Hepatocyte (in vitro differentiated cells): ENCODE results near the gene CREBBP. TPM values are rescaled to one million over a fixed set of nuclear protein-coding genes. Genes with fewer than 3 reads are reported as not detected.

ENCODE experiments used
- DNase-seq: peaks from one replicate; pipeline ENCODE4 v3.0.0-alpha.2; 2016; ENCODE audit warnings: low spot score
- H2AFZ ChIP-seq: fragments of 200-600 bp; sonication (generic); 2 replicates; pipeline ENCODE4 v1.6.0; 2016; ENCODE audit warnings: antibody characterized with exemption, mild to moderate bottlenecking
- H3K27ac ChIP-seq: fragments of 200-600 bp; sonication (generic); 2 replicates; pipeline ENCODE4 v1.5.1; 2016; ENCODE audit warnings: mild to moderate bottlenecking
- H3K27me3 ChIP-seq: fragments of 200-600 bp; sonication (generic); 2 replicates; pipeline ENCODE4 v1.6.1; 2016
- H3K36me3 ChIP-seq: fragments of 200-600 bp; sonication (generic); replicated peaks from 2 replicates; pipeline ENCODE4 v1.5.1; 2016; ENCODE audit warnings: low read depth; ENCODE audit not compliant: insufficient read depth
- H3K4me1 ChIP-seq: fragments of 200-600 bp; sonication (generic); 2 replicates; pipeline ENCODE4 v1.5.1; 2016; ENCODE audit warnings: mild to moderate bottlenecking, moderate library complexity; ENCODE audit not compliant: insufficient read depth
- H3K4me2 ChIP-seq: fragments of 200-600 bp; sonication (generic); 2 replicates; pipeline ENCODE4 v1.6.0; 2016
- H3K4me3 ChIP-seq: fragments of 200-600 bp; sonication (generic); 2 replicates; pipeline ENCODE4 v1.5.1; 2016; ENCODE audit warnings: mild to moderate bottlenecking
- H3K79me2 ChIP-seq: fragments of 200-600 bp; sonication (generic); 2 replicates; pipeline ENCODE4 v1.6.0; 2017; ENCODE audit warnings: mild to moderate bottlenecking
- H3K9me2 ChIP-seq: fragments of 200-600 bp; sonication (generic); replicated peaks from 2 replicates; pipeline ENCODE4 v1.6.0; 2017; ENCODE audit warnings: mild to moderate bottlenecking; ENCODE audit not compliant: insufficient read depth
- H3K9me3 ChIP-seq: fragments of 200-600 bp; sonication (generic); 2 replicates; pipeline ENCODE4 v1.5.1; 2016; ENCODE audit warnings: low read depth, mild to moderate bottlenecking
- H4K20me1 ChIP-seq: fragments of 200-600 bp; sonication (generic); 2 replicates; pipeline ENCODE4 v1.6.0; 2016; ENCODE audit warnings: mild to moderate bottlenecking; ENCODE audit not compliant: insufficient read depth, poor library complexity, severe bottlenecking
- EZH2 ChIP-seq: fragments of 200-600 bp; sonication (generic); IDR thresholded peaks from 2 replicates; pipeline ENCODE4 v1.6.1; 2016; ENCODE audit warnings: antibody characterized with exemption, mild to moderate bottlenecking, borderline replicate concordance
- EZH2phosphoT487 ChIP-seq: fragments of 200-600 bp; sonication (generic); IDR thresholded peaks from one replicate; pipeline ENCODE4 v1.6.1; 2018; ENCODE audit warnings: antibody characterized with exemption, mild to moderate bottlenecking, low read depth, moderate library complexity; ENCODE audit not compliant: unreplicated experiment, severe bottlenecking
- WGBS: methylation state at CpG from one replicate; pipeline ENCODE4 v1.1.6; 2016; ENCODE audit warnings: low lambda C conversion rate; ENCODE audit errors: missing lambda C conversion rate; 5-methylcytosine and 5-hydroxymethylcytosine counted together
- polyA plus RNA-seq: library from polyadenylated mRNA; unstranded; fragments of >200 nt; fragmentation: Nextera tagmentation; extraction: Ambion mirVana; gene quantifications from 2 replicates; pipeline ENCODE4 v1.2.1, GENCODE V29; 2016
- total RNA-seq: library from RNA; depleted of rRNA; stranded (reverse); fragments of >200 nt; gene quantifications from 2 replicates; pipeline ENCODE4 v1.2.3, GENCODE V29; 2014
- TF ChIP-seq, protein P1 (sequence below): fragments of 200-600 bp; sonication (generic); IDR thresholded peaks from 2 replicates; pipeline ENCODE4 v1.5.1; 2016; ENCODE audit warnings: antibody characterized with exemption, mild to moderate bottlenecking; ENCODE audit not compliant: poor library complexity

The CREBBP gene
- total and polyA plus RNA-seq, 2 experiments from 2014 or later: 18.9 to 31.5 TPM

GRCh38 chr16:3720418-3720817 lies 160.1 kb downstream of the CREBBP start:
- TF ChIP-seq, protein P1, sequence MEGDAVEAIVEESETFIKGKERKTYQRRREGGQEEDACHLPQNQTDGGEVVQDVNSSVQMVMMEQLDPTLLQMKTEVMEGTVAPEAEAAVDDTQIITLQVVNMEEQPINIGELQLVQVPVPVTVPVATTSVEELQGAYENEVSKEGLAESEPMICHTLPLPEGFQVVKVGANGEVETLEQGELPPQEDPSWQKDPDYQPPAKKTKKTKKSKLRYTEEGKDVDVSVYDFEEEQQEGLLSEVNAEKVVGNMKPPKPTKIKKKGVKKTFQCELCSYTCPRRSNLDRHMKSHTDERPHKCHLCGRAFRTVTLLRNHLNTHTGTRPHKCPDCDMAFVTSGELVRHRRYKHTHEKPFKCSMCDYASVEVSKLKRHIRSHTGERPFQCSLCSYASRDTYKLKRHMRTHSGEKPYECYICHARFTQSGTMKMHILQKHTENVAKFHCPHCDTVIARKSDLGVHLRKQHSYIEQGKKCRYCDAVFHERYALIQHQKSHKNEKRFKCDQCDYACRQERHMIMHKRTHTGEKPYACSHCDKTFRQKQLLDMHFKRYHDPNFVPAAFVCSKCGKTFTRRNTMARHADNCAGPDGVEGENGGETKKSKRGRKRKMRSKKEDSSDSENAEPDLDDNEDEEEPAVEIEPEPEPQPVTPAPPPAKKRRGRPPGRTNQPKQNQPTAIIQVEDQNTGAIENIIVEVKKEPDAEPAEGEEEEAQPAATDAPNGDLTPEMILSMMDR: no peak
- TF ChIP-seq EZH2phosphoT487: no peak
- TF ChIP-seq EZH2: no peak
- no peaks in the 10 kb centered on the region for H3K36me3 ChIP-seq
- H3K79me2 ChIP-seq: peaks cover 17% of the 10 kb centered on the region
- 92% methylated on average over 11 of the region's 11 CpGs for WGBS
- no peaks in the 10 kb centered on the region for H3K9me2 ChIP-seq
- no peak overlapping the region for H3K4me2 ChIP-seq
- no peaks in the 10 kb centered on the region for H3K27me3 ChIP-seq
- H3K4me1 ChIP-seq: peaks cover 7% of the 10 kb centered on the region
- no peaks in the 10 kb centered on the region for H4K20me1 ChIP-seq
- no peak overlapping the region for H3K27ac ChIP-seq
- no peaks in the 10 kb centered on the region for H3K9me3 ChIP-seq
- no peak overlapping the region for H2AFZ ChIP-seq
- no peak for DNase-seq
- H3K4me3 ChIP-seq: no peak overlapping the region

GRCh38 chr16:3718628-3719027 lies 161.9 kb downstream of the CREBBP start:
- Histone ChIP-seq H2AFZ (no peak overlapping the region), H3K4me3 (no peak overlapping the region), H3K27ac (no peak overlapping the region), H3K36me3 (no peaks in the 10 kb centered on the region), H3K79me2 (peaks cover 35% of the 10 kb centered on the region), H3K9me3 (no peaks in the 10 kb centered on the region), H3K27me3 (no peaks in the 10 kb centered on the region), H4K20me1 (no peaks in the 10 kb centered on the region), H3K4me2 (no peak overlapping the region), H3K9me2 (no peaks in the 10 kb centered on the region), H3K4me1 (peaks cover 7% of the 10 kb centered on the region)
- TF ChIP-seq, protein P1: no peak
- TF ChIP-seq EZH2phosphoT487: no peak
- no peak for TF ChIP-seq EZH2
- WGBS: 91% methylated on average over 10 of the region's 10 CpGs
- no peak for DNase-seq

GRCh38 chr16:3718019-3718391 lies 162.5 kb downstream of the CREBBP start:
- Histone ChIP-seq H2AFZ (peak overlapping the region; percentile 97), H3K4me3 (peak overlapping the region; percentile 62), H3K36me3 (no peaks in the 10 kb centered on the region)

More at GRCh38 chr16:3718019-3718391, 162.5 kb downstream of the CREBBP start:
- peaks cover 10% of the 10 kb centered on the region for H3K4me1 ChIP-seq
- TF ChIP-seq, protein P1: no peak
- no peak for TF ChIP-seq EZH2phosphoT487
- no peak for TF ChIP-seq EZH2
- H3K9me3 ChIP-seq: no peaks in the 10 kb centered on the region
- peak overlapping the region; percentile 93 for H3K27ac ChIP-seq
- DNase-seq: no peak
- H3K27me3 ChIP-seq: no peaks in the 10 kb centered on the region
- 29% methylated on average over 5 of the region's 5 CpGs for WGBS
- no peaks in the 10 kb centered on the region for H4K20me1 ChIP-seq
- peaks cover 40% of the 10 kb centered on the region for H3K79me2 ChIP-seq
- H3K9me2 ChIP-seq: no peaks in the 10 kb centered on the region
- peak overlapping the region; percentile 89 for H3K4me2 ChIP-seq
